Measurements from ENCODE around the gene CDO1.

Gene CDO1

DNA sequence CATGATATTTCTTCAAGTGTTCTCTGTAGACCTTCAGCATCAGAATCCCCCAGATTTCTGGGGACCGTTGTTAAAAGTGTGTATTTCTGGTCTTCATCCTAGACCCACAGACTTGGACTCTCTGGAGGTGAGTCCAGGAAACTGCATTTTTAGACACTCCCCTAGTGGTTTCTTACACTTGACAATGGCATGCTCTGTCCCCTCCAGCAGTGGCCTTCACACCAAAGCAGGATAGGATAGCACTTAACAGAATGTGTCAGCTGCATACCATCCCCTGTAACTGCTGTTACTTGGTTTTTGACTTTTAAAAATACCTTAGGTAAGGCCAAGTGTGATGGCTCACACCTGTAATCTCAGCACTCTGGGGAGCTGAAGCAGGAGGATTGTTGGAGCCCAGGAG is 20.8 kb downstream of the CDO1 start:
- no peak for DNase-seq (ENCODE audit: low read depth in 1 of 2, low spot score in 1 of 2)

DNA sequence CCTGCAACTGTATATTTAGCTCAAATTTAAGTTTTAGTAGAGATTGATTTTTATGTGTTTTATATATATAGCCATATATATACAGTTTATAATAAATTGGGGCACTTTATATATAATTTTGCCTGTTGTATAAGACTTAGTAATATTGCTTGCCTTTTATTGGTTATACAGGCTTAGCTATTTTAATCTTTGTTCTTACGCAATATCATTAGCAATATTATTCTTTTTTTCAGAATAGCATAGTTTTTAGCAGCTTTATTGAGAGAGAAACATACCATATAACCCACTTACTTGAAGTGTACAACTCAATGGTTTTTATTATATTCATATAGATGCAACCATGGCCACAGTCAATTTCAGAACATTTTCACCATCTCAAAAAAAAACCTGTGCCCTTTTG is 28.0 kb downstream of the CDO1 start:
- no peak for DNase-seq (ENCODE audit: low read depth in 1 of 2, low spot score in 1 of 2)

DNA sequence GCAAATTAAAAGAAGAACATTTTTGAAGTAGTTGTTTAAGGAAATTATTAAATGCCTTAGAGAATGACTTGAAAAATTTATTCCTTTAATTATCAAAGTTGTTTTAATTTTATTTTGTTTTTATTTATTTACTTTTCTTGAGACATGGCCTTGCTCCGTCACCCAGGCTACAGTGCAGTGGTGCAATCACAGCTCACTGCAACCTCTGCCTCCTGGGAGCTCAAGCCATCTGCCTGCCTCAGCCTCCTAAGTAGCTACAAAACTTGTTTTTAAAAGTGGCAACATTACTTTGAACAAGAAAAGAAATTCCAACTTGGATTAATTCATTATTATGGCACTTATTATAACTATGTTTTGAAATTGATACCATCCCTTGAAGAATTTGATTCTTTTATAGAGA is 29.0 kb downstream of the CDO1 start:
- no peak for DNase-seq (ENCODE audit: low read depth in 1 of 2, low spot score in 1 of 2)

DNA sequence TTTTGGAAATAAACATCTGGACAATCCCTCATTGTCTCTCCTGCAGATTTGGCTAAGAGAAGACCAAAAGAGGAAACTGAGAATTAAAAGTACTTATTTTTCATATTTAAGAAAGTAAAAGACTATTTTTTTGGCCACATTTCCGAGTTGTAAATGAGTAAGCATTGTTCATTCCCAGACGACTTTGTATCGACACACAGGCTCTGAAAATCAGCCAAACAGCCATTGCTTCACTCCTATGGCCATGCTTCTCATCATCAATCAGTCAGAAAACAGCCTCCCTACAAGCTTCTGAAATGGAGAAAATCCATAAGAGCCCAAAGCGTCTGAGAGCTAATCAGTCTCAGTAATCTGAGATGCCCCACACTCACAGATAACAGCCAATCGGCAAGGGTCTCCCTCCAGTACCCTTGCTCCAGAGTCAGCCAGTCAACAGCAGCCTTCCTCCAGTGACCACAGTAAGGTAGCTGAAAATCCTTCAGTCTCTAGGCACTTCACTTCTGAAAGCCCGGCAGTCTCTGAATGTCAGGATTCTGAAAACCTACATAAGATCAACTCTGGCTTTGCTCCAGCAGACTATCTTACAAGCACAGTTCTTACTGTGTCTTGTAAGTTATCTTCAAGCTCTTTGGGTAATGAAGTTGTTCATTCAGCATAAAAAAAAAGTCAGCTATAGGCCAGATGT is 30.9 kb downstream of the CDO1 start:
- DNase-seq (ENCODE audit: low read depth in 1 of 2, low spot score in 1 of 2) = no peak

DNA sequence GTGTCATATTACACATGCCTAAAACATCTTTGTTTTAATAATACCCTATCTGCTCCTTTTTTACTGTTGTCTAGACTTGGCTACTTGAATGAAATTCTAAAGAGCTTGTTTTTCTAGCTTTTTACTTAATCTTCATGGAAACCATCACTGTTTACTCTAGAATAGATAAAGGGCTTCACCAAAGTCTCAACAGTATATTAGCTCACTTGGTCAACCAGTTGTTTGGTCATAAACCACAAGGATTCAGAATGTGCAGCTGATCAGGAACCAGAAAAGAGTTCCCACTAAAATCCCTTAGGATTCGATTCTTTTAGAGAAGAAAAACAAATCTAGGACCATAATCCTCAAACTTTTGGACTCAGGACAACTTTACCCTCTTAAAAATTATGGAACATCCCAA is 38.0 kb downstream of the CDO1 start:
- DNase-seq (ENCODE audit: low read depth in 1 of 2, low spot score in 1 of 2) = no peak

DNA sequence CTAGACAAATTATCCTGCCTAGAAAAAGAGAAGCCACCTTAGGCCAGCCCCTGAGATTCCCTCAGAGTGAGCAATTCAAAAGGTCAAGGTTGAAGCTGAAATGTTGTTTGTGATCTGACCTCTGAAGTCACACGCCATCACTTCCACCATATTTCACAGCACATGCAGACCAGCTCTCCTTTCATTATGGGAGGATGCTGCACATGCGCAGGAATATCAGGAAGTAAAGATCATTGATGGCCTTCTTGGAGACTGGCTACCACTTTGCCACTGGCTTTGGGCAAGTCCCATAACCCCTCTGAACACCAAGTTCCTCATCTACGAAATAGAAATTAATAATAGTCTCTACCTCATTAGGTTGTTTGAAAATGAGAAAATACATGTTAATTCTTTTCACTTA is 39.5 kb downstream of the CDO1 start:
- DNase-seq (ENCODE audit: low read depth in 1 of 2, low spot score in 1 of 2) = no peak

DNA sequence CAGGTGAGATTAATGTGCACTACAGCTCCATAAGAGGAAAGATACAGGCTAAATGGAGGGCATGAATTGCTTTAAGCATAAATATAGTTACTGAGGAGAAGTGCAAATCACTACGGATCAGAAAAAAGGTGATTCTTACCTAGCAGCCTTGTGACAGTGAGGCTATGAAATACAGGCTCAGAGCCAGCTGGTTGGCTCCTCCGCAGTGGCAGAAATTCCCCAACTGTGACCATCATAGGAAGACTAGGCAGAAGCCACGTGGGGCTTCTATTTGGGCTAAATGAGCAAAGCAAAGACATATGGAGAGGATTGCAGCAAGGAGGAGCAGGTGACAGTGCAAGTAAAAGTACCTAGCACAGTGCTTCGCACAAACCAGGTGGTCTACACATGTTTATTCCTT is 40.5 kb downstream of the CDO1 start:
- DNase-seq (ENCODE audit: low read depth in 1 of 2, low spot score in 1 of 2) = no peak

DNA sequence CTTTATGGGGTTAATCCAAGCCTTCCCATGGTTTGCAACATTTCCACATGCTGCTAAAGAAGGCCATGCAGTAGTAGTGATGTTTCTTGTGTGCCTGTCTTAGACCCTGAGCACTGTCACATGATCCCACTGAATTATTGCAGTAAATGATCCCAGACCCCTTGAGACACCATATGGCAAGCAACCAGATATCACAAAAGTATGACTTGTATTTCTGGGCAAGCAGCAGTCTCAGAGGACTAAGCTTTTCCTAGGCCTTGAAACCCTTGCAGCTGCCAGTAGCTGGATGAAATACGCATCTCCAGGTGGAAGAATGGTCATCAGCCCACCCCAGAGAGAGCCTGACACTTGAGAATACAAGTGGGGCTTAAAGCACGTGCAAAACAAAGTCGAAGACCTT is 41.8 kb downstream of the CDO1 start:
- DNase-seq (ENCODE audit: low read depth in 1 of 2, low spot score in 1 of 2) = no peak

DNA sequence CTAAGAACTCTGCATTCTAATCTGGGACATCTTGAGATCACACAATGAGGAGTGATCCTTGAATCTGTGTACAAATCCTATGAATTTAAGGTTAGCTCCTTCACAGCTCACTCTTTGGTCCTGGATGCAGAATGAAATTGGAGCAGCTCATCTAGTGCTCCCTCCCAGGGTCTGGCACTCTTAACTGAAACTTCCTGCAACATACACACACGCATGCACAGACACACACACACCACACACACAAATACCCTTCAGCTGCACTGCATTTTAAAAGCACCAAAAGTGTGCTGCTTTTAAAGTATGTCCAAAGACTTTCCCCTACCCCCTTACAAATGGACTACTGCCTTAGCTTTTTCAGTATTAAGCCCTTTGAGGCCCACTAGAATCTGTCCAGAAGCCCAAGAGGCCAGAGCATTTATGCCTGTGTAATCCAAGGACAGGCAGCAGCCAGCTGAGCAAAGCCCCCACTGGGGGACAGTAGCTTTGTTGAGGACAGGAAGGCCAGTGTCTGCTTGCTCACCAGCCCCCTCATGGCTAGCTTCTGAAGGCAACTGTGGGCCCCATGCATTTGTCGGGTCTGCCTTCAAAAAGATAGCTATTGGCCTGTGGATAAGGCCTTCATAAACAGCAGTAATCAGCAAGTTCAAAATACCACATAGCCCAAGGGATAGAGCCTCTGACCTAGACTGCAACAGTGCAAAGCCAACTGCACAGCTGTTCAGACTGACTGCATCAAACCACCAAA is 43.6 kb downstream of the CDO1 start:
- DNase-seq (ENCODE audit: low read depth in 1 of 2, low spot score in 1 of 2) = no peak

DNA sequence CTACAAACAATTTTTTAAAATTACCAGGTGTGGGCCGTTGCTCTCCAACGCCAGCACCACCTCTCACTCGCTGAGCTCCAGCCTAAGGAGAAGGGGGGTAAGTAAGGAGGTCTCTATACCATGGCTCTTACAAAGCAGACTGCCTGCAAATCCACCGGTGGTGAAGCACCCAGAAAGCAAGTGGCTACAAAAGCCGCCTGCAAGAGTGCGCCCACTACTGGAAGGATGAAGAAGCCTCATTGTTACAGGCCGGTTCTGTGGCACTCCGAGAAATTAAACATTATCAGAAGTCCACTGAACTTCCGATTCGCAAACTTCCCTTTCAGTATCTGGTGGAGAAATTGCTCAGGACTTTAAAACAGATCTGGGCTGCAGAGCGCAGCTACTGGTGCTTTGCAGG is 46.0 kb downstream of the CDO1 start:
- DNase-seq (ENCODE audit: low read depth in 1 of 2, low spot score in 1 of 2) = no peak

DNA sequence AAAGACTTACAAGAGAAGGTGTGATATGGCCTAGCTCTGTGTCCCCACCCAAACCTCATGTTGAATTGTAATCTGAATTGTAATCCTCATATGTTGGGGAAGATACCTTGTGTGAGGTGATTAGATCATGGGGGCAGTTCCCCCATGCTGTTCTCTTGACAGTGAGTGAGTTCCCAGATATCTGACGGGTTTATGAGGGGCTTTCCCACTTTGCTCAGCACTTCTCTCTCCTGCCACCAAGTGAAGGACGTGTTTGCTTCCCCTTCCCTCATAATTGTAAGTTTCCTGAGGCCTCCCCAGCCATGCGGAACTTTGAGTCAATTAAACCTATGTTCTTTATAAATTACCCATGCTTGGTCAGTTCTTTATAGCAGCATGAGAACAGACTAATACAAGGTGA is 49.0 kb downstream of the CDO1 start:
- DNase-seq (ENCODE audit: low read depth in 1 of 2, low spot score in 1 of 2) = no peak

DNA sequence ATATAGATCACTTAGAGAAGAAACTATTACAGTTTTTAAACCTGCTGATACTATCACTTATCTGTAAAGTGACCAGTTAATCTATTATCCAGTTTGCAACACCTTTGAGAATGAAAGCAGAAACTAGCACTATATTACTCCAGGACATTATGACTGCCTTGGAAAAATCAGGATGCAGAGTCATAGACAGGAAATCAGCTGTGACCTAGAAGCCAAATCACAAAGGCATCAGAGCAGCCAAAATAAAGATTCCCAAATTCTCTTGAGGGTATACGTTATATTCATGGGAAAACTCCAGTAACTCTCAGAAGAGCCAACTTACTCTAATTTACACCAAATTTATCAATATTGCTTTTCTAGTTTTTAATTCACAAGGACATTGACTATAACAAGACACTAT is 49.9 kb downstream of the CDO1 start:
- DNase-seq (ENCODE audit: low read depth in 1 of 2, low spot score in 1 of 2) = no peak

DNA sequence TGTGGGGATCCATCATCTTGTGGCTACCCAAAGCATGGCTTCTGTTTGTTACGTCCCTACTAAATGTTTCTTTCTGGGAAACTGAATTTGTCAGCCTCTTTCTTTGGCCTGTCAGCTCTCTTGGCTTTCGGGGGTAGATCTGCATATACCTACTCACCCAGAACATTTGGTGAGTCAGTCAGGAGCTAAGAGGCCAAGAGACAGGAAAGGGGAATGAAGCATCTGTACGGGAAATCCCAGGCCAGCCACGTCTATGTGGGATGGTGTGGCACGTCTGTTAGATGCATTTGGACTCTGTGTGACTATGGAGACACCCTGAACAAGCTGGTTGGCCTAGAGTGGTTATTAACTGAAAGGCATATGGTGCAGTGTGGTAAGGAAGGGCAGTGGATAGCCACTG is 58.1 kb downstream of the CDO1 start:
- no peak for DNase-seq (ENCODE audit: low read depth in 1 of 2, low spot score in 1 of 2)

DNA sequence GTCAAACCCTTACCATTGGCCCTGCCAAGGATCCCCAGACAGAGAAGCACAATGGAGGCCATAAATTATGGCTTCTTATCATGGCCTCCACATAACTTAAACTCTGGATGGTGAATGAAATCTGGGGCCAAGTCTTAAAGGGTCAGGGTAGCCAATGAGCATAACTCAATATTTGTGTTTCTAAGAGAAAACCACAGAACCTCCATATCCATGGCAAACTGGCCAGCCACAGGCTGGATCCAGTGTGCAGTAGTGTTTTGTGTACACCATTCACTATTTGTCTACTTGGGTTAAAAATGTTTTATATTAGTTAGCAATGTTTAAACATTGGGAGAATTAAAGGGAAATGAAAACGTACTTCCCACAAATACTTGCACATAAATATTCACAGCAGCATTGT is 60.8 kb downstream of the CDO1 start:
- DNase-seq (ENCODE audit: low read depth in 1 of 2, low spot score in 1 of 2) = no peak

Data from activated T-helper 1 cell treated with anti-CD3 and anti-CD28 coated beads, Interleukin-2, amount 50 U/mL, for 16 hours (primary cell).